Measurements from ENCODE around the gene PHTF1.

DNA sequence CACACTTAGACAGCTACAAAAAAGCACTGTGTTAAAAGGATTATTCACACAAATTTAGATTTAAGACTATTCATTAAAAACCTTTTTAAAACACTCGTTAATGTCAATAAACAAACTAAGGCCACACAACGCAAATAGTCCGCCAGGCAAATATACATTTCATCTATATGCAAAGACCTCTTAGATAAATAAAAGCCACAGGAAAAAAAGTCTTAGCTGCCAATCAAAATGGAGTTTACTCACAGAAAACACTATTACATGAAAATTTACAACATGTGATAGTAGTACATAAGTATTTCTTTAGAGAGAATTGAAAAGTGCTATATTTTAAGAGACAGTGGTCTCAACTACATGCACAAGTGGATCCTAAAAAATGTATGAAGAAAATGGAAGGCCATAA, 2.7 kb upstream of the PHTF1 start:
- TF ChIP-seq WRNIP1 (IDR thresholded peaks at IDR 0.05; ENCODE audit: borderline replicate concordance, low read depth, low read length) (no peak), SIN3A (IDR thresholded peaks at IDR 0.05; ENCODE audit: low read depth, low read length) (no peak), BACH1 (IDR thresholded peaks at IDR 0.05; ENCODE audit: borderline replicate concordance) (no peak), BCL11A (IDR thresholded peaks at IDR 0.05; ENCODE audit: low read depth, low read length) (no peak), RFX5 (IDR thresholded peaks at IDR 0.05; ENCODE audit: low read depth, low read length) (no peak), NFYB (IDR thresholded peaks at IDR 0.05; ENCODE audit: insufficient read depth, low read depth, low read length) (no peak)
